H4 (cell line): ENCODE results near the gene CARD6. TPM values are rescaled to one million over a fixed set of nuclear protein-coding genes. Genes with fewer than 3 reads are reported as not detected.
"Not testable (repeated sequence)": the region's sequence is repeated elsewhere in the genome, so short reads cannot be mapped to it uniquely, and the experiment has no call there.

Experiments
- DNase-seq: peaks from one replicate; pipeline ENCODE4 v3.0.0-alpha.2; 2015; ENCODE audit warnings: low spot score
- total RNA-seq: library from RNA; depleted of rRNA; stranded (reverse); fragments of >200 nt; shearing (Covaris generic); gene quantifications from 2 replicates; pipeline ENCODE4 v1.2.3, GENCODE V29; 2014; rRNA removed

The CARD6 gene, protein sequence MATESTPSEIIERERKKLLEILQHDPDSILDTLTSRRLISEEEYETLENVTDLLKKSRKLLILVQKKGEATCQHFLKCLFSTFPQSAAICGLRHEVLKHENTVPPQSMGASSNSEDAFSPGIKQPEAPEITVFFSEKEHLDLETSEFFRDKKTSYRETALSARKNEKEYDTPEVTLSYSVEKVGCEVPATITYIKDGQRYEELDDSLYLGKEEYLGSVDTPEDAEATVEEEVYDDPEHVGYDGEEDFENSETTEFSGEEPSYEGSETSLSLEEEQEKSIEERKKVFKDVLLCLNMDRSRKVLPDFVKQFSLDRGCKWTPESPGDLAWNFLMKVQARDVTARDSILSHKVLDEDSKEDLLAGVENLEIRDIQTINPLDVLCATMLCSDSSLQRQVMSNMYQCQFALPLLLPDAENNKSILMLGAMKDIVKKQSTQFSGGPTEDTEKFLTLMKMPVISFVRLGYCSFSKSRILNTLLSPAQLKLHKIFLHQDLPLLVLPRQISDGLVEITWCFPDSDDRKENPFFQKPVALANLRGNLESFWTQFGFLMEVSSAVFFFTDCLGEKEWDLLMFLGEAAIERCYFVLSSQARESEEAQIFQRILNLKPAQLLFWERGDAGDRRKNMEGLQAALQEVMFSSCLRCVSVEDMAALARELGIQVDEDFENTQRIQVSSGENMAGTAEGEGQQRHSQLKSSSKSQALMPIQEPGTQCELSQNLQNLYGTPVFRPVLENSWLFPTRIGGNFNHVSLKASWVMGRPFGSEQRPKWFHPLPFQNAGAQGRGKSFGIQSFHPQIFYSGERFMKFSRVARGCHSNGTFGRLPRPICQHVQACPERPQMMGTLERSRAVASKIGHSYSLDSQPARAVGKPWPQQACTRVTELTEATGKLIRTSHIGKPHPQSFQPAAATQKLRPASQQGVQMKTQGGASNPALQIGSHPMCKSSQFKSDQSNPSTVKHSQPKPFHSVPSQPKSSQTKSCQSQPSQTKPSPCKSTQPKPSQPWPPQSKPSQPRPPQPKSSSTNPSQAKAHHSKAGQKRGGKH
- total RNA-seq: 7.2 and 8.3 TPM in 2 replicates

DNA sequence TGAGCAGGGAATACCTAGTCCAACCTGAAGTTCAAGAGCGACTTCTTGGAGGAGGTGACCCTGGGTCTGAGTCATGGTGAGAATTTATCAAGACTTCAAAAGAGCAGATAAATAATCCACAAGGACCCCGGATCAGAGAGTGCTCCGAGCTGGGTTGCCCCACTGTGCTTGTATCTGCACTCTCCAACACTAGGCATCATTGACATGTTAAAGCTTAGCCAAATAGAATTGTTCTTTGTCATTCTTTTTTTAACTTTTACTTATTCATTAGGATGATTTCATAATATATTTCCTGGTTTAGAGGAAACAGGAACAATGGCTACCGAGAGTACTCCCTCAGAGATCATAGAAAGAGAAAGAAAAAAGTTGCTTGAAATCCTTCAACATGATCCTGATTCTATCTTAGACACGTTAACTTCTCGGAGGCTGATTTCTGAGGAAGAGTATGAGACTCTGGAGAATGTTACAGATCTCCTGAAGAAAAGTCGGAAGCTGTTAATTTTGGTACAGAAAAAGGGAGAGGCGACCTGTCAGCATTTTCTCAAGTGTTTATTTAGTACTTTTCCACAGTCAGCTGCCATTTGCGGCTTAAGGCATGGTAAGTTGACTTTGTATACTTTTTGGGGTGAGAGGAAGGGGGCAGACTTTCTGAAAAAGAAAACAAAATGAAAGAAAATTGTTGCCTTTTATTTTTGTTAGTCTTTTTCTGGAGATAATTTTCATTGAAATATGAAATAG, at the start of gene CARD6:
TSS of gene CARD6 (plus strand) at position 300 of the 738 bp plus-strand sequence. CDS start at position 316, 16 bp downstream.
- DNase-seq: peak; percentile 67

DNA sequence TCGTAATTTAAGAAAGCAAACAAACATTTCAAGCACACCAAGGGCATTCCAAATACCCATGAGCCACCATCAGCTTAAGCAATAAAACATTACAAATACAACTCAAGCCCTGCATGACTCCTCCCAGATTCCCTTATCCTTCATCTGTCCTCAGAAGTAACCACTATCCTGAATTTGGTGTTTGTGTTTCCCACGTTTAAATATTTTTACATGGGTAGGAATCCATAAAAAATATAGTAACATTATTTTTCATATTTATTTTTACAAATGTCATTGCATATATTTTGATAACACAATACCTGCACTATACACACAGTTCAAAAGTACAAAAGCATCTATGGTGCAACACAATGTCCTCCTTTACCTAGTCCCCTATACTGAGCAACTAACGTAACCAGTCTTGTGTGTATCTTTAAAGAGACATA, 49.4 kb upstream of the CARD6 start:
- DNase-seq: no peak

DNA sequence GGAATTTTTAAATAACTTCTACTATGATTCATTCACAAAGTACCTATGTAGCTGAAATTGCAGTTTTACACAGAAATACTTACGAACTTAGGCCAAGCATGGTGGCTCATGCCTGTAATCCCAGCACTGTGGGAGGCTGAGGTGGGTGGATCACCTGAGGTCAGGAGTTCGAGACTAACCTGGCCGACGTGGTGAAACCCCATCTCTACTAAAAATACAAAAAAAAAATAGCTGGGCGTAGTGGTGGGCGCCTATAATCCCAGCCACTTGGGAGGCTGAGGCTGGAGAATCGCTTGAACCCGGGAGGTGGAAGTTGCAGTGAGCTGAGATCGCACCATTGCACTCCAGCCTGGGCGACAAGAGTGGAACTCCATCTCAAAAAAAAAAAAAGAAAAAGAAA, 48.5 kb upstream of the CARD6 start:
- DNase-seq: not testable (repeated sequence)

GRCh38 chr5:40794340-40794739, 46.8 kb upstream of the CARD6 start:
- not testable (repeated sequence) for DNase-seq

- DNase-seq: not testable (repeated sequence)
These were observed 46.3 kb upstream of the CARD6 start for GRCh38 chr5:40794877-40795276.

- DNase-seq: no peak
These were observed 44.7 kb upstream of the CARD6 start for GRCh38 chr5:40796487-40796889.

- DNase-seq: peak; percentile 82
These were observed 43.7 kb upstream of the CARD6 start for GRCh38 chr5:40797273-40798011.

- DNase-seq: peak; percentile 85
These were observed 43.0 kb upstream of the CARD6 start, which contains the start of gene PRKAA1 for GRCh38 chr5:40798012-40798800. TSS of gene PRKAA1 (minus strand) at chr5:40798374. CDS start at chr5:40798189, 185 bp downstream.

GRCh38 chr5:40798801-40799210, 42.4 kb upstream of the CARD6 start:
- peak; percentile 74 for DNase-seq

- DNase-seq: no peak
These were observed 41.9 kb upstream of the CARD6 start for GRCh38 chr5:40799258-40799657.

DNA sequence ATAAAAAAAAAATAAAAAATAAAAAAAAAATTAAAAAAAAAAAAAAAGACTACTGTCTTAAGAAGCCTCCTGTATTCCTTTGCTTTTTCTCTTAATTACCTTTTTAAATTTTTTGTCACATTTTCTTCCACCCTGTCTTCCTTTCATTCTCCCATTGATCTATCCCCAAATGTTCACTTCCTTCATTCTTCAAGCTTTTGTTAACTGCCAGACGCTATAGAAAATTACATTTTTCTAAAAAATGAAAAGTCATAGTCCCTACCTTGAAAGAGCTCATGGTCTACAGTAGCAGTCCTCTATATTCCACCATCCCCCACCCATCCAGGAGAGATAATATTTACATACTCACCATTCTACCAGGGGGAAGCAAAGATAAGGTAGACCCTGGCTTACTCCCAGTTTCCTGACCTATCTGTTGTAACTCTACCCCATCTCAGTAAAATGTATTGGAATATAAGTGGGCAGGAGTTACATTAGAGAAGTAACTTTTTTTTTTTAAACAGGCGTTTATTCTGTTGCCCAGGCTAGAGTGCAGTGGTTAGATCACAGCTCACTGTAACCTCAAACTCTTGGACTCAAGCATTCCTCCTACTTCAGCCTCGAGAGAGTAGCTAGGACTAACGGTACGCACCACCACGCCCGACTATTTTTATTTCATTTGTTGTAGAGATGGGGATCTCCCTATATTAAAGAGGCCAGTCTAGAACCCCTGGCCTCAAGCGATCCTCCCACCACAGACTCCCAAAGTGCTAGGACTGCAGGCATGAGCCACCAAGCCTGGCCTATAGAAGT, 39.2 kb upstream of the CARD6 start:
- DNase-seq: no peak

DNA sequence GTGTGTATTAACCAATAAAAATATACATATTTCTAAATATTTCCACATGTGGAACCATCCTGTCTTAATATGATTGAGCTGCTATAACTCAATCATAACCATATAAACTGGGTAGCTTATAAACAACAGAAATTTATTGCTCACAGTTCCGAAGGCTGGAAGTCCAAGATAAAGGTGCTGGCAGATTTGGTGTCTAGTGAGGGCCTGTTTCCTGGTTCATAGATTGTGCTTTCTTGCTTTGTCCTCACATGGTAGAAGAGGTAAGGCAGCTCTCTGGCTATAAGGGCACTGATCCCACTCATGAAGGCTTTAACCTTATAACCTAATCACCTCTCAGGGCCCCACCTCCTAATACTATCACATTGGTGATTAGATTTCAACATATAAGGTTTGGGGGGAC, 29.0 kb upstream of the CARD6 start:
- DNase-seq: no peak

DNA sequence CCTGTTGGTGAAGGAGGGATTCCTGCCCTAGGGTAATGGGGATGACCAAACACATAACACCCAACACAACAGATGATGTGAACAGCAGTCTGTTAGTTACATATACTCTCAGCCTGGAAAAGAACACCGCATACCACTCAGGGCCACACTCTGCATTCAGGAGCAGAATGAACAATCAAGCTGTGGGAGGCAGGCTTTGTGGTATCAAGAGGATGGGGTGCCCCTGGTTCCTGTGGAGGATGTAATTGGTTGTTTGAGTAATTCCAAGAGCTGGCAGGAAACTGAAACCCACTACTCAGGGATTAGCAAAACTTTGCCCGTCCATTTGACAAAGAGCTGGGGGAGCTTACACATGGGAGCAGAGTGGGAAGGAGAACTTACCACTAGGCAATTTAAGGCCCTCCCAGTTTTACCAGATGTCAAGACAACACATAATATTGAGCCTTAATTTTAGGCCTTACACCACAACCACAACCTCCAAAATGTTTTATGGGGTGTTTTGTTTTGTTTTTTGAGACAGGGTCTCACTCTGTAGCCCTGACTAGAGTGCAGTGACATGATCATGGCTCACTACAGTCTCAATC, 27.4 kb upstream of the CARD6 start:
- no peak for DNase-seq

DNA sequence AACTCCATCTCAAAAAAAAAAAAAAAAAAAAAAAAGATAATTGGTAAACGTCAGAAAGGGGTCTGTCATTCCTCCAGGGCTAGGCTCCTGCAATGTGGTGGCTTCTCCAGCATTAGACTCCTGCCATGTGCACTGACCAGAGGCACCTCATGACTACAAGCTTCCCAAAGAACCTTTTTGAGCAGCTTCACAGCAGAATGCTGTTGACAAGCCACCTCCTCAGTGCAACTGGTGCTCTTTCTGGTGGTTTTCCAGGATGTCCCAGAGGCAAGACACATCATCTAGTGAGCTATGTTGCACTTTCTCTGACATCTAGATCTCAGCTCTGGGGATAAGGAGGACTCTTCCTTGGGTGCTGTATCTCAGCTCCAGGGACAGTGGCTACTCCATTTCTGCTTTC, 17.7 kb upstream of the CARD6 start:
- no peak for DNase-seq

DNA sequence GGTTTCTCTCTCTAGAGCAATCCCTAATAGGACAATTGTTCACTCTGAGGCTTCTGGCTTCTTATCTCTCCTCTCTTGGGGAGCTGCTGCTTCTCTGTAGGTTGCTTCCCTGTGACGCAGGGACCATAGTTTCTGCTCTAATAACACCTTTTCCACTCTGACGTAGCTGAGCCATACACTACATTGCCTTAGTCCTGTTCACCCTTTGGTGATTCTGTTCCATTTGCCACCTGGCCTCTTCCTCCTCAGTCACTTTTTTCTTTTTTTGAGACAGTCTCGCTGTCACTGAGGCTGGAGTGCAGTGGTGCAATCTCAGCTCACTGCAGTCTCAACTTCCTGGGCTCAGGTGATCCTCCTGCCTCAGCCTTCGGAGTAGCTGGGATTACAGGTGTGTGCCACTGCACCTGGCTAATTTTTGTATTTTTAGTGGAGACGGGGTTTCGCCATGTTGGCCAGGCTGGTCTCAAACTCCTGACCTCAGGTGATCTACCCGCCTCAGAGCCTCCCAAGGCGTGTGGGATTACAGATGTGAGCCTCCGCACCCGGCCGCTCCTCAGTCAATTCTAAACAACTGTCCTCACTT, 15.6 kb upstream of the CARD6 start:
- DNase-seq: not testable (repeated sequence)

DNA sequence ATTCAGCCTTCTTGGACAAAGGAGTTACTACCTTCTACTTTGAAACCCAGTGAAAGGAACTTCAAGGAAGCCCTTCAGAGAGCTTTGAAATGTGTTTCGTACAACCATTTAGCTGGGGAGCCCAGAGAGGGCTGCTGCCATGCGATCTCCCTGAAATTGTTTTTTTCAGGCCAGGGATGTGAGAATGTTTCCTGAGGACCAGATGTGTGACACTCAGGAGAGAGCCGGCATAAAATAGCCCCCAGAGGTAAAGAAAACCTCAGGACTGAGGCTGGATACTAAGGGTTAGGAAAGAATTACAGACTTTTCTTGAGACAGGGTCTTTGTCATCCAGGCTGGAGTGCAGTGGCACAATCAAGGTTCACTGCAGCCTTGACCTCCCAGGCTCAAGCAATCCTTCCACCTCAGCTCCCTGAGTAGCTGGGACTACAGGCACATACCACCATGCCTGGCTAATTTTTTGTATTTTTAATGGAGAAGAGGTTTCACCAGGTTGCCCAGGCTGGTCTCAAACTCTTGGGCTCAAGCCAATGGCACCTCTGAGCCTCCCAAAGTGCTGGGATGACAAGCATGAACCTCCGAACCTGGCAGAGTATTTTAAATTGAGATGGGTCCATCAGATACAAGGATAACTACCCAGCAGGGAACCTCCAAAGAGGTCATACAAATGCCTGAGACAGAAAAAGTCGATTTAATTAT, 14.5 kb upstream of the CARD6 start:
- no peak for DNase-seq

DNA sequence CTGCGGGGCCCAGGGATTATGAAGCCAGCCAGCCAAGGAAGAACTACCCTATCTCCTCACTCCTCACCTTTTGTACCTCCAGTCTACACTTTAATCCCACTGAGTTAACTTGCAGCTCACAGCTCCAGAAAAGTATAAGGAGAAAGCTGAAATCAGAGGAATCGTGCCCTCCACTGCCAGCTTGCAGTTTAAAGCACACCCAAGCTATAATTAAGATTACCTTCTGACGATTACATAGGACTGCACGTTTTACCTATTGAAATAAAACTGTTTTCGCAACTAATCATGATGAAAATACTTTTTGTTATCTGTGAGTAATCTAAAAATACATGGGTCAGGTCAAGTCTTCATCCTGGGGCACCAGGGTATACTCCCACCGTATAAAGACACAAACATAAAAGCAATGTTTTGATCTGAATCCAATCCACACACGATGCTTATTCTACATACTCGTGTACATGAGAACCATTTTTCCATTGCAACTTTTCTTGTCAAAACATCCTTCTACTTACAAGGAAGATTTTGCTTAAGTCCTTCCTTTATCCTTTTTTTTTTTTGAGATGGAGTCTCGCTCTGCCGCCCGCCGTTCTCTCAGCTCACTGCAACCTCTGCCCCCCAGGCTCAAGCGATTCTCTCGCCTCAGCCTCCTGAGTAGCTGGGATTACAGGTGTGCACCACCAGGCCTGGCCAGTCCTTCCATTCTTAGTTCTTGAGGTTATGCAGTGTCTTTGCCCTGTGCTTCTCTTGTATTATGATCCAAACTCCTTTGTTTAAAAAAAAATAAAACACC, 13.8 kb upstream of the CARD6 start:
- DNase-seq: no peak
